ENCODE data around the gene EFCAB6. TPM values are rescaled to one million over a fixed set of nuclear protein-coding genes. Genes with fewer than 3 reads are reported as not detected.

Gene EFCAB6
- total and polyA plus RNA-seq, 9 of the 15 experiments (the other 6 are each of a cell fraction or from before 2014, with no cell fraction given) = 0.06 TPM; not detected in 8

DNA sequence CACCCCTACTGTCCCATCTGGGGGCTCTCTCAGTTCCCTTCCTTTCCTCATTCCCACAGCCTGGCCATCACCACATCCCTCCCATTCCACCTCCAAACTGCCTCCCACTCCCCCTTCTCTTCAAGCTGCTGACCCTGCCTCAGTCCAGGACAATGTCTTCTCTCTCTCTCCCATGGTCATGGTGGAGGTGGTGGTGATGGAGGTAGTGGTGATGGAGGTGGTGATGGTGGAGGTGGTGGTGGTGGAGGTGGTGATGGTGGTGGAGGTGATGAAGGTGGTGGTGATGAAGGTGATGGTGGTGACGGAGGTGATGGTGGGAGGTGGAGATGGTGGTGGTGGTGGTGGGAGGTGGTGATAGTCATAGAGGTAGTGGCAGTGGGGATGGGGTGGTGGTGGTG lies 313.2 kb downstream of the EFCAB6 start (continued):
- TF ChIP-seq, protein P1, sequence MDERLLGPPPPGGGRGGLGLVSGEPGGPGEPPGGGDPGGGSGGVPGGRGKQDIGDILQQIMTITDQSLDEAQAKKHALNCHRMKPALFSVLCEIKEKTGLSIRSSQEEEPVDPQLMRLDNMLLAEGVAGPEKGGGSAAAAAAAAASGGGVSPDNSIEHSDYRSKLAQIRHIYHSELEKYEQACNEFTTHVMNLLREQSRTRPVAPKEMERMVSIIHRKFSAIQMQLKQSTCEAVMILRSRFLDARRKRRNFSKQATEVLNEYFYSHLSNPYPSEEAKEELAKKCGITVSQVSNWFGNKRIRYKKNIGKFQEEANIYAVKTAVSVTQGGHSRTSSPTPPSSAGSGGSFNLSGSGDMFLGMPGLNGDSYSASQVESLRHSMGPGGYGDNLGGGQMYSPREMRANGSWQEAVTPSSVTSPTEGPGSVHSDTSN (CRISPR knock-in tag; IDR thresholded peaks at IDR 0.05; ENCODE audit: low read depth) = no peak
- TF ChIP-seq, protein P1 (tag; conservative IDR thresholded peaks at IDR 0.05; ENCODE audit: low read depth) = no peak
- no peak for TF ChIP-seq HSF4 (CRISPR knock-in tag; IDR thresholded peaks at IDR 0.05; ENCODE audit: borderline replicate concordance)
- TF ChIP-seq, protein P2, sequence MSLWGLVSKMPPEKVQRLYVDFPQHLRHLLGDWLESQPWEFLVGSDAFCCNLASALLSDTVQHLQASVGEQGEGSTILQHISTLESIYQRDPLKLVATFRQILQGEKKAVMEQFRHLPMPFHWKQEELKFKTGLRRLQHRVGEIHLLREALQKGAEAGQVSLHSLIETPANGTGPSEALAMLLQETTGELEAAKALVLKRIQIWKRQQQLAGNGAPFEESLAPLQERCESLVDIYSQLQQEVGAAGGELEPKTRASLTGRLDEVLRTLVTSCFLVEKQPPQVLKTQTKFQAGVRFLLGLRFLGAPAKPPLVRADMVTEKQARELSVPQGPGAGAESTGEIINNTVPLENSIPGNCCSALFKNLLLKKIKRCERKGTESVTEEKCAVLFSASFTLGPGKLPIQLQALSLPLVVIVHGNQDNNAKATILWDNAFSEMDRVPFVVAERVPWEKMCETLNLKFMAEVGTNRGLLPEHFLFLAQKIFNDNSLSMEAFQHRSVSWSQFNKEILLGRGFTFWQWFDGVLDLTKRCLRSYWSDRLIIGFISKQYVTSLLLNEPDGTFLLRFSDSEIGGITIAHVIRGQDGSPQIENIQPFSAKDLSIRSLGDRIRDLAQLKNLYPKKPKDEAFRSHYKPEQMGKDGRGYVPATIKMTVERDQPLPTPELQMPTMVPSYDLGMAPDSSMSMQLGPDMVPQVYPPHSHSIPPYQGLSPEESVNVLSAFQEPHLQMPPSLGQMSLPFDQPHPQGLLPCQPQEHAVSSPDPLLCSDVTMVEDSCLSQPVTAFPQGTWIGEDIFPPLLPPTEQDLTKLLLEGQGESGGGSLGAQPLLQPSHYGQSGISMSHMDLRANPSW (CRISPR knock-in tag; IDR thresholded peaks at IDR 0.05) = no peak
- no peak for TF ChIP-seq CEBPG (CRISPR knock-in tag; IDR thresholded peaks at IDR 0.05)
- TF ChIP-seq CEBPG (tag; conservative IDR thresholded peaks at IDR 0.05 in 1 of 2, IDR thresholded peaks at IDR 0.05 in 1 of 2) = no peak
- no peak for TF ChIP-seq XRCC5 (IDR thresholded peaks at IDR 0.05; ENCODE audit: low read depth, low read length)
- TF ChIP-seq ZFP1 (CRISPR knock-in tag; IDR thresholded peaks at IDR 0.05) = no peak
- no peak for TF ChIP-seq KLF6 (CRISPR knock-in tag; IDR thresholded peaks at IDR 0.05; ENCODE audit: borderline replicate concordance)
- TF ChIP-seq CCAR2 (IDR thresholded peaks at IDR 0.05; ENCODE audit: low read depth, low read length) = no peak
- TF ChIP-seq, protein P3, sequence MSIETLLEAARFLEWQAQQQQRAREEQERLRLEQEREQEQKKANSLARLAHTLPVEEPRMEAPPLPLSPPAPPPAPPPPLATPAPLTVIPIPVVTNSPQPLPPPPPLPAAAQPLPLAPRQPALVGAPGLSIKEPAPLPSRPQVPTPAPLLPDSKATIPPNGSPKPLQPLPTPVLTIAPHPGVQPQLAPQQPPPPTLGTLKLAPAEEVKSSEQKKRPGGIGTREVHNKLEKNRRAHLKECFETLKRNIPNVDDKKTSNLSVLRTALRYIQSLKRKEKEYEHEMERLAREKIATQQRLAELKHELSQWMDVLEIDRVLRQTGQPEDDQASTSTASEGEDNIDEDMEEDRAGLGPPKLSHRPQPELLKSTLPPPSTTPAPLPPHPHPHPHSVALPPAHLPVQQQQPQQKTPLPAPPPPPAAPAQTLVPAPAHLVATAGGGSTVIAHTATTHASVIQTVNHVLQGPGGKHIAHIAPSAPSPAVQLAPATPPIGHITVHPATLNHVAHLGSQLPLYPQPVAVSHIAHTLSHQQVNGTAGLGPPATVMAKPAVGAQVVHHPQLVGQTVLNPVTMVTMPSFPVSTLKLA (conservative IDR thresholded peaks at IDR 0.05) = no peak
- TF ChIP-seq MTA2 (IDR thresholded peaks at IDR 0.05; ENCODE audit: low read depth) = no peak

Data from K562 (cell line).